OCI-LY3 (cell line): ENCODE data around the gene ARHGAP9.
"Not testable (repeated sequence)": the region's sequence is repeated elsewhere in the genome, so short reads cannot be mapped to it uniquely, and the experiment has no call there.

ENCODE experiments used
- EZH2phosphoT487 ChIP-seq: fragments of 200-600 bp; shearing (Covaris generic); IDR thresholded peaks from 2 replicates; pipeline ENCODE4 v1.6.1; 2018; ENCODE audit warnings: antibody characterized with exemption, mixed run types, low read depth
- TF ChIP-seq, protein P1 (sequence below): fragments of 200-600, 300-600 bp; sonication (generic); IDR thresholded peaks from 2 replicates; pipeline ENCODE4 v1.5.1; 2014; ENCODE audit warnings: antibody characterized with exemption, low read length, low read depth

DNA sequence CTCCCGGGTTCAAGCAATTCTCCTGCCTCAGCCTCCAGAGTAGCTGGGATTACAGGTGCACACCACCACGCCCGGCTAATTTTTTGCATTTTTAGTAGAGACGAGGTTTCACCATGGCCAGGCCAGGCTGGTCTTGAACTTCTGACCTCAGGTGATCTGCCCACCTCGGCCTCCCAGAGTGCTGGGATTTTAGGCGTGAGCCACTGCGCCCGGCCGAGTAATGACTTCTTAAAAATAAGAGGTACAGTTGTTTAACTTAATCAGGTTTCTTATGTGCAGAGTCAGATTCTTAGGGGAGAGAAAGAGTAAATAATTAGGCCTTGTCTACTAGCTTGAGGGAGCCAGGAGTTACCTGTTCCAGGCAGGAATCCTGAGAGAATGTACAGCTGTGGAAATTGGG is 34.6 kb upstream of the ARHGAP9 start:
- TF ChIP-seq, protein P1, sequence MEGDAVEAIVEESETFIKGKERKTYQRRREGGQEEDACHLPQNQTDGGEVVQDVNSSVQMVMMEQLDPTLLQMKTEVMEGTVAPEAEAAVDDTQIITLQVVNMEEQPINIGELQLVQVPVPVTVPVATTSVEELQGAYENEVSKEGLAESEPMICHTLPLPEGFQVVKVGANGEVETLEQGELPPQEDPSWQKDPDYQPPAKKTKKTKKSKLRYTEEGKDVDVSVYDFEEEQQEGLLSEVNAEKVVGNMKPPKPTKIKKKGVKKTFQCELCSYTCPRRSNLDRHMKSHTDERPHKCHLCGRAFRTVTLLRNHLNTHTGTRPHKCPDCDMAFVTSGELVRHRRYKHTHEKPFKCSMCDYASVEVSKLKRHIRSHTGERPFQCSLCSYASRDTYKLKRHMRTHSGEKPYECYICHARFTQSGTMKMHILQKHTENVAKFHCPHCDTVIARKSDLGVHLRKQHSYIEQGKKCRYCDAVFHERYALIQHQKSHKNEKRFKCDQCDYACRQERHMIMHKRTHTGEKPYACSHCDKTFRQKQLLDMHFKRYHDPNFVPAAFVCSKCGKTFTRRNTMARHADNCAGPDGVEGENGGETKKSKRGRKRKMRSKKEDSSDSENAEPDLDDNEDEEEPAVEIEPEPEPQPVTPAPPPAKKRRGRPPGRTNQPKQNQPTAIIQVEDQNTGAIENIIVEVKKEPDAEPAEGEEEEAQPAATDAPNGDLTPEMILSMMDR: not testable (repeated sequence)
- not testable (repeated sequence) for TF ChIP-seq EZH2phosphoT487
